Activated naive CD8-positive, alpha-beta T cell treated with anti-CD3 and anti-CD28 coated beads, Interleukin-2, amount 50 U/mL, for 16 hours (primary cell): ENCODE data around the gene CFAP61.

ENCODE experiments used
- DNase-seq: peaks from one replicate; pipeline ENCODE4 v3.0.0-alpha.2; 2020; ENCODE audit warnings: low read depth, low spot score

CFAP61 gene

DNA sequence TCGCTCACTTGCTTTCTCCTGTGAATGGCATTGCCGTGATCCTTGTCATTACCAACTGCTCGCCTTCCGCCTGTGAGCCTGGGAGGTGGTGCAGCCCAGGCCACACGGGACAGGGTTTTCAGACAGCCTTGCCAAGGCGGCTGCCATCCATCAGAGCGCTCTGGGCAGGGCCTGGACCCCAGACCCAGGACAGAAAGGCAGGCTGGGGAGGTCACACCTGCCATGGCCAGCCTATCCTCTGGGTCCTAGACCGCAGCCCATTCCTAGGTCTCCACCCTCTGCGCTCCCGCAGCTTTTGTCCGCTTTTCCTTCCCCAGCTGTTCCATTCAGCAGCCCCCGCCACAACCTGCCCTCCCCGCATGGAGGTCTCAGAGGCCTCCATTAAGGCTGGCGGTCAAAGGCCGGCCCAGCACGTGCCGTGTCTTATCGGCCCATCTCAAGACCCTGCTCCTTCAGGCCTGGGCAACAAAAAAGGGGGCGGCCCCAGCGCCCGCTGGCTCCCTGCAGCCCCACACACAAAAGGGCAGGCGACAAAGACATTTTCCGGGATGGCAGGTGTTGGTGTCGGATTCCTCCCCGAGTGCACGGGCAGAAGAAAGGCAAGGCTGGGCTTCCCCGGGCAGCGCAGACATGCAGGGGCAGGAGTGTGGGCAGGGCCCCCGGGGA, 343.7 kb downstream of the CFAP61 start:
- DNase-seq = no peak

DNA sequence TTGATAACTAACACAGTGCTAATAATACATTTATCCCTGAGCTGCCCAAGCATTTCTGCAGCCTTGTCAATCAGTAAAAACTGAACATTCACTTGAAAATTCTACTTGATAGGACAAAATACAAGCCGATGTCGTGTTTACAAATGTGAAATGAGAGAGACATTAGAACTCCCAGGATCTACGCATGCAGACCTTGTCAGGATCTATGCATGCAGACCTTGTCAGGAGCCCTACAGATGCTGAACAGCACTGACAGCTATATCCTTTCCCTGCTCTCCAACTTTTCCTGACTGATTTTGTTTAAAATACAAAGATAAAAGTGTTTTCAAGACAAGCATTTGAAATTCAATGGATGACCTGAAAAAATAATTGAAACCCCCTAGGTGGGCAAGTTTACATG, 344.5 kb downstream of the CFAP61 start:
- no peak for DNase-seq

DNA sequence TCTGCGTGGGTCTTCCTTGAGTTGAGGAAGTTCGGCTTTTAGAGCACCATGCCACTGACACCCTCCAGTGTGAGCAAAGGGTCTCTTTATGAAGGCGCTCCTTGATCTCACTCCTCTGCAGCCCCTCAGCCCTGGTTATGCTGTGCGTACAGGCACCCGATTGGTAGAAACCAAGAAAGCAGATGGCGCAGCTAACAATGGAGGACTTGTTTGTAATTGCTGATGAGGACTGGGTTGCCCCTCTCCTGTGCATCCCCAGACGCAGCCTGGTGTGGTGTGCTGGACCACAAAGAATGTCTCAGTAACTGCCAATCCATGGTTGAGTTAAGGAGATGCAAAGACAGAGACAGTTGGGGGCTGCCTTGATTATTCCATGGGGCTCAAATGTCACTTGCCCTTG, 345.8 kb downstream of the CFAP61 start:
- DNase-seq = no peak

DNA sequence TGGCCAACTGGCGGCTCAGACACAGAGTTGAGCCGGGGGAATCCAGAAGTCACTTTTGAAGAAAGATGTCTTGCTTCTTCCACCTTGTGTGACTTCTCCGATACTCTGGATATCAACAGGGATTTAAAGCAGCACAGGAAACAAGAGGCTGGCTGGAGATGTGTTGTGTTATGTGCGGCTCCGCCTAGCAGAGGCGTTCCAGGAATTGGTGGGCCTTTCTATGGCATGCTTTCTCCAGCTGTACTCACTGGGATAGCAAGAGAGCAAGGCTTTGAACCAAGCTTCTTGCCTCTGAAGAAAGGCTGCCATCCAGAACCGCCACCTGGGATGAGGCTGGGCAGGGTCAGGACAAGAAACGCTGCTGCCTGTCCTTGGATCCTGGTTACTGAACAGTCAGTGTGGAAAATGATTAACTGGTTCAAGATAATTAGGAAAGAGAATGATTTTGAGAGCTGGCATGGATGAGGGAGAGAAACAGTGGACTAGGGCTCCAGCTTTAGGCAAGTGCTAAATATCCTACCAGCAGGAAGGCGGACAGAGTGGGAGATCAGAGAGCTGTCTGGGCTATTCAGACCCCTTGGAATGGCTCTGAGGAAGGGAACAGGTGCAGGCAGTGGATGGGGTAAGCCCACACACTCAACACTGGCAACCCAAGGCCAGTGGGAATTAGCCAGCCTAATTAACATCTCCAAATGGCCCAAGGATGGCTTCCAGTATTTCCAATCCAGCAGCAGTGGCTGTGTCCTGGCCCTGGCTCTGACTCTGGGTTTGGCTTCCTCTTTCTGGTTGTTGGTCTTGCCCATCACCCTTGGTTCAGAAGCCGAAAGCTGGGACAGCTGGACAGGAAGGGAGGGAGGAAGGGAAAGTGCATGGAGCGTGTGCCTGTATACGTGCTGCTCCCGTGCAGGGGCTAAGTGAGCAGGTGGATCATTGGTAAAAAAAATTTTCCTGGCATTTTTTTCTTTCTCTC, 347.5 kb downstream of the CFAP61 start:
- no peak for DNase-seq

DNA sequence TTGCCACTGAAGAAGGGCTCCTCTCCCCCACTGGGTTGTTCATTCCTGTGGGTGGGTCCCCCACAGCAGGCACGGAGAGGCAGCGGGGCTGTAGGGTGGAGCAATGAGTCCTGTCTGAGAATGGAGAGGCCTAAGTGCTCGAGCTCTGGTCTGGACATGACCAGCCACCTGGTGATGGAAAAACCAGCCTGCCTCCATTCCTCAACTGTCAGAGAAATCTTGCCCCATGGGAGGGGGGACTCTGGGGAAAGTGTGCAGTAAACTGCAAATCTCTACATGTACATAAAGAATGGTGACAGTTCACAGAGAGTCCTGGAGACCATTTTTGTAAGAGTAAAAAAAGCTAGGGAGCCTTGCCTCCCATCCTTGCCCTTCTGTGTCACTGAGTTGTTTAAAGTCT, 349.7 kb downstream of the CFAP61 start:
- DNase-seq = no peak

DNA sequence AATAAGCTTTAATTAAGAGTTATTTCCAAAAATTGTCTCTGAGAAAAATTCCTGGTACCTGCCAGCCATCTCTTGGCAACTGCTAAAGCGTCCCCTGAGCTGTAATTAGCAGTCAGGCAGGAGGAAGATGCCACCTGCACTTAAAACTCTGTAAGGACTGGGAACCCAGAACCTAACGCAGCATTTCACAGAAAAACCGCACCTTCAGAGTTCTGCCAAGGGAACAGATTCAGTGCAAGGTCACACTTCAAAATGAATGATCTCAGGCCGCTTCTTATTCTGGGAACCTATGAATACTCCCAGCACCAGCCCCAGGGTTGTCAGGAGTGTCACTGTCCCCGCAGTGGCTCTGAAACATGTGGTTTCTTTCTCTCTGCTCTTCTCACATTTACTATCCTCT, 352.3 kb downstream of the CFAP61 start:
- DNase-seq = no peak

DNA sequence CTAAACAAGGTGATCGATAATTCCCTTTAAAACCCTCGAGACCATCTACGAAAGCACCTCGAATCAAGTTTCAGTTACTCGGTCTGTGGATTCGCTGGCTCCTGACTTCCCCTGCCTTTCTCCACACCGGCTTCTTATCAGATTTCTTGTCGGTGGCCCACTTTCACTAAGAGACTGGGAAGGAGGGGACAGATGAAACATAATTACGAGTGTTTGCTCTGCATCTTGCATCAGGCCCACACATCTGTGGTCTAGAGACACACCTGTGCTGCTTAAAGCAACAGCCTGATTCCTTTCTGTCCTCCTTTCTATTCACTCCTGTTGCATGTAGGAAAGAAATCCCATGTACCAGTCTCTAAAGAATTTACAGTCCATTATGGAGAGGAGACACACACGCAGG, 353.3 kb downstream of the CFAP61 start:
- no peak for DNase-seq

DNA sequence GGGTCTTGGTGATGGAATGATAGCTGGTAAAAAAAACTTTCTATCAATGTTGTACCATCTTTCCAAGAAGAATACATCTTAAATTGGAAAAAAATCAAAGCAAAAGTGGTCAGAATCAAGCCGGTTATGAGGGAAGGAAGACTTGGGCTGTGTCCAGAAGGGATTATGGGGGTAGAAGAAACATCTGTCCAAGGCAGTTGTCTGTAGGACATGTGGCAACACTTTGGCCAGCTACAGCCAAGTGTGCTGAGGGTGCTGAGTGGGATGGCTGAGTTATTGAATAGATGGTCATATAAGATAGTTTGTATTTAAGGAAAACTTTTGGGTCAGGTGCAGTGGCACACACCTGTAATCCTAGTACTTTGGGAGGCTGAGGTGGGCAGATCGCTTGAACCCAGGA, 354.0 kb downstream of the CFAP61 start:
- DNase-seq = no peak

DNA sequence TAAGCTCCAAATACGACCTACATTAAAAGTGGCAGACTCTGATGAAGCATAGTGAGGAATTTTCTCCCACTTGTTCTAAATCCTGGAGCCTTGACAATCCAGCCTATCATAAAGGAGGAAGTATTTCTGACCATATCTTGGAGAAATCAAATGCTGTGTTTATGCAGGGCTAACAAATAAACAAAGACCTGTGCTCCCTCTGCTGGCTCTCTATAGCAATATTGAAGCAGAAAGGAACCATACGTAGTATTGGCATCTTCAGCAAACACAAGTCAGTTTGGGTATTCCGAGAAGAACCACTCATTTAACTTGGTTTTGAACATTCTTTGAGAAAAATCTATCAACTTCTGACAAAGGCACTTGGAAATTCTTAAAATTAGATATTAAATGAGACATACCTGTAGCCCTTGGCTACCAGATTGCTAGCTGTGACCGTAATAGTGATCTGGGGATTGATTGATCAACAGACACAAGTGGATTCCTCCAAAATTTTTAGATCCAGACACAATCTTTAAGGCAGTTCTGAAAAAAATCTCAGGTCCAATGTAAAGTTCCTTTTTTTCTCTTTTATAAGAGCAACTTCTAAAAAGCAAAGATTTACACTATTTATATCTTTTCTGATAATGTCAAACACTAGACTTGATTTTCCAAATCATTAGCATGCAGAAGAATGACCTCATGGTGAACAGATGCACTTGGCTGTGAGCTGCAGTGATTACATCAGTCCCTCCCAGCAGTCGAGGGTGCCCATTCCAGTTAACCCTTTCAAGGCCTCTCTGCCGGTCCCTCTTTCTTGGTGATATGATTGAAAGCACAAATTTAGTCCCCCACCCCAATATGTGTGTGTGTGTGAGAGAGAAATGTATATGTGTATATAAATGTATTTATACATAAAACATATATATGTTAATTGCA, 355.8 kb downstream of the CFAP61 start:
- DNase-seq = no peak

DNA sequence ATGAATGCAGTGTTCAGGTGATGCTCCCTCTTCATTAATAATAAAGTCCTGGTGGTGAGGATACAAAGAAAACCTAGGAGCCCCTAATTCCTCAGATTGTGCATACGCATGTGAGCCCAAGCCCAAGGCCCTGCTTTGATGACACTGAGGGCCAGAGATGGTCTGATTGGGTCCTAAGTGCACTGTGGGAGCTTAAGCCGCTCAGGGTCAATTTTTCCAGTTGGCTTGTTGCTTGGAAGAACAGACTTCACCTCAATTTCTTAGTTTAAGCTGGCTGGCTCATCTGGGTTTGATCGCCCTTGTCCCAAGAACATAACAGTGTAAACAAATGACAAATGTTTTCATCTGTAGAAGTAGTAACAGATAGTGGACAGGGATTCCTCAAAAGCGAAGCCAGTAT, 357.0 kb downstream of the CFAP61 start:
- DNase-seq = no peak
